GM12878 (cell line): ENCODE data around the gene CD99. TPM values are rescaled to one million over a fixed set of nuclear protein-coding genes. Genes with fewer than 3 reads are reported as not detected.

Experiments
- ATAC-seq: fragments of 200-7000 bp; cut with Tn5 transposase; 3 replicates; pipeline ENCODE4 v1.9.1; 2020; ENCODE audit warnings: mild to moderate bottlenecking, moderate library complexity
- BruUV-seq: library from RNA; stranded (reverse); fragments of 400-500 nt; replicated peaks from 2 replicates; lab custom pipeline; 2021; lab: Mats Ljungman, UMichigan
- CTCF ChIA-PET: fragments of 300-600 bp; sonication (Branson Sonifier 250); formaldehyde crosslinking; extraction: SDS; loops from one replicate; lab custom pipeline; 2021; ENCODE audit warnings: inconsistent platforms; lab: Yijun Ruan, JAX
- POLR2A ChIA-PET: fragments of 350-600 bp; formaldehyde crosslinking; extraction: SDS; loops from one replicate; lab custom pipeline; 2021; ENCODE audit warnings: inconsistent platforms; lab: Charles Lee
- RAD21 ChIA-PET: fragments of 300-600 bp; sonication (Branson Sonifier 250); formaldehyde crosslinking; loops from one replicate; lab custom pipeline; 2023; ENCODE audit warnings: antibody characterized with exemption; ENCODE audit not compliant: unreplicated experiment; lab: Charles Lee
- SMC1A ChIA-PET: fragments of 300-600 bp; sonication (Branson Sonifier 250); formaldehyde crosslinking; loops from one replicate; lab custom pipeline; 2023; ENCODE audit not compliant: unreplicated experiment, uncharacterized antibody; lab: Charles Lee
- DNase-seq: peaks from one replicate; pipeline ENCODE4 v3.0.0-alpha.2; 2011; ENCODE audit warnings: low read depth, low spot score
- FAIRE-seq: peaks from 3 replicates; lab custom pipeline; 2011; peaks lifted over from hg19 to GRCh38; lab: Jason Lieb, UNC
- H2AFZ ChIP-seq: 2 replicates; pipeline ENCODE4 v1.6.0; 2011; ENCODE audit warnings: low read depth, low read length, control low read depth; ENCODE audit not compliant: control insufficient read depth
- H3K27ac ChIP-seq: 2 replicates; pipeline ENCODE4 v1.5.1; 2011; ENCODE audit warnings: control low read depth; ENCODE audit not compliant: control insufficient read depth, insufficient read depth
- H3K27me3 ChIP-seq, 2 experiments: replicated peaks in 1 of 2; 2 replicates each; pipeline versions ENCODE4 v1.6.0 to v1.6.1; 2011; ENCODE audit warnings: low read length in 1 of 2; ENCODE audit not compliant: control insufficient read depth in 2 of 2, insufficient read depth in 2 of 2
- H3K36me3 ChIP-seq, 2 experiments: 2 replicates each; pipeline ENCODE4 v1.5.1; 2011; ENCODE audit warnings: low read length in 1 of 2; ENCODE audit not compliant: control insufficient read depth in 2 of 2, insufficient read depth in 2 of 2
- H3K4me1 ChIP-seq: 2 replicates; pipeline ENCODE4 v1.6.1; 2011; ENCODE audit warnings: mild to moderate bottlenecking, low read length, moderate library complexity, mixed read lengths; ENCODE audit not compliant: control insufficient read depth, insufficient read depth
- H3K4me2 ChIP-seq: 2 replicates; pipeline ENCODE4 v1.6.0; 2011; ENCODE audit warnings: control low read depth; ENCODE audit not compliant: control insufficient read depth, insufficient read depth
- H3K4me3 ChIP-seq: fragments of 200-600 bp; sonication (generic); 2 replicates; pipeline ENCODE4 v1.5.1; 2016
- H3K79me2 ChIP-seq: 2 replicates; pipeline ENCODE4 v1.6.0; 2011; ENCODE audit warnings: low read length; ENCODE audit not compliant: control insufficient read depth, insufficient read depth
- H3K9ac ChIP-seq: 2 replicates; pipeline ENCODE4 v1.8.0; 2011; ENCODE audit warnings: low read length, control low read depth, mixed read lengths; ENCODE audit not compliant: control insufficient read depth, insufficient read depth
- H3K9me3 ChIP-seq: replicated peaks from 3 replicates; pipeline ENCODE4 v1.5.1; 2011; ENCODE audit warnings: mild to moderate bottlenecking, low read length; ENCODE audit not compliant: control insufficient read depth, insufficient read depth
- H4K20me1 ChIP-seq: 2 replicates; pipeline ENCODE4 v1.6.0; 2011; ENCODE audit not compliant: control insufficient read depth, insufficient read depth
- CHD1 ChIP-seq: IDR thresholded peaks from 2 replicates; pipeline ENCODE4 v1.6.1; 2012; ENCODE audit warnings: low read depth, low read length, improper control_type of control experiment
- FOXK2 ChIP-seq: fragments of 450-650 bp; IDR thresholded peaks from 2 replicates; pipeline ENCODE4 v1.6.1; 2017; ENCODE audit warnings: mild to moderate bottlenecking, moderate library complexity
- MYB ChIP-seq: fragments of 150-350 bp; IDR thresholded peaks from 2 replicates; pipeline ENCODE4 v1.6.1; 2014; ENCODE audit warnings: mild to moderate bottlenecking, low read depth, low read length, borderline replicate concordance
- NR2C2 ChIP-seq: IDR thresholded peaks from 2 replicates; pipeline ENCODE4 v1.6.1; 2011; ENCODE audit warnings: borderline replicate concordance, low read depth; ENCODE audit not compliant: control insufficient read depth, insufficient read length
- NR2F1 ChIP-seq: fragments of 450-650 bp; conservative IDR thresholded peaks from 2 replicates; pipeline ENCODE4 v1.6.1; 2017; ENCODE audit warnings: mild to moderate bottlenecking
- RAD21 ChIP-seq: IDR thresholded peaks from 2 replicates; pipeline ENCODE4 v1.6.1; 2011; ENCODE audit warnings: mild to moderate bottlenecking, low read depth, low read length, moderate library complexity; ENCODE audit not compliant: insufficient read depth
- YBX1 ChIP-seq: fragments of 450-650 bp; IDR thresholded peaks from 2 replicates; pipeline ENCODE4 v1.6.1; 2016; ENCODE audit warnings: antibody characterized with exemption
- WGBS: methylation state at CpG from one replicate; pipeline ENCODE4 v1.1.6; 2016; ENCODE audit warnings: low lambda C conversion rate; ENCODE audit not compliant: insufficient replicate concordance, insufficient coverage; ENCODE audit errors: missing lambda C conversion rate; 5-methylcytosine and 5-hydroxymethylcytosine counted together
- in situ Hi-C: fragments of 300-500 bp; cut with MboI; formaldehyde crosslinking; loops from 9 replicates; pipeline ENCODE4 v1.14.3; 2018; ENCODE audit warnings: mixed read lengths
- intact Hi-C: fragments of 100-400 bp; cut with micrococcal nuclease; formaldehyde crosslinking; loops from one replicate; pipeline ENCODE4 v1.14.2; 2022; ENCODE audit not compliant: unreplicated experiment
- polyA plus RNA-seq, 11 experiments: library from polyadenylated mRNA; depleted of rRNA in 4 of 11; unstranded in 6 of 11; stranded (reverse) in 5 of 11; fragments of >200 nt; fragmentation: Nextera tagmentation in 4 of 11; fragmentation: Illumina TruSeq in 1 of 11; extraction: Ambion mirVana in 4 of 11; extraction: Trizol in 1 of 11; gene quantifications; 1 replicate in 1 of 11; 2 replicates in 10 of 11; pipeline versions ENCODE4 v1.2.1 to v1.2.3, GENCODE V29; 2011 to 2016; ENCODE audit warnings: inconsistent platforms in 2 of 11, missing spikeins in 2 of 11, low read depth in 1 of 11
- total RNA-seq, 4 experiments: library from RNA; depleted of rRNA in 3 of 4; stranded (reverse); fragments of >200 nt in 3 of 4; fragmentation: Illumina TruSeq in 1 of 4; extraction: Trizol in 1 of 4; gene quantifications; 2 replicates each; pipeline versions ENCODE4 v1.2.1 to v1.2.3, GENCODE V29; 2013 to 2021
- TF ChIP-seq, protein P1 (sequence below): fragments of 450-650 bp; IDR thresholded peaks from 2 replicates; pipeline ENCODE4 v1.6.1; 2018; ENCODE audit warnings: borderline replicate concordance, mild to moderate bottlenecking; ENCODE audit not compliant: partially characterized antibody

Gene CD99
- total and polyA plus RNA-seq, 10 of the 15 experiments (the other 5 are each of a cell fraction or from before 2014, with no cell fraction given): 24.8 to 242 (median 158) TPM

DNA sequence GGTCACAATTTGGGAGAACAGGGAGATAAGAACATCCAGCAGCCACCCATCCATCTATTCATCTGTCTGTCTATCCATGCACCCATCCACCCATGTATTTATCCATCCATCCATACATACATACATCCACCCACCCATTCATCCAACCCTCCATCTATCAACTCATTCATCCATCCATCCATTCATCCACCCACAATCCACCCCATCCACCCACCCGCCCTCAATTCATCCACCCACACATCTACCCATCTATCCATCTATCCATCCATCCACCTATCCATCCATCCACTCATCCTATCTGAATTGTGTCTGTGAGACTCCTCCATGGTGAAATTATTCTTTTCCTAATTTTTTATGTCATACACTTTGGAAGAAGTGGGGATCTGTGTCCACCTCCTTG is 6.8 kb upstream of the CD99 start:
- POLR2A ChIA-PET: no interaction called here
- no peak for DNase-seq
- BruUV-seq: no TSS peak
- TF ChIP-seq RAD21 (no peak), FOXK2 (no peak), YBX1 (no peak), NR2C2 (no peak), CHD1 (no peak), MYB (no peak), NR2F1 (no peak)
- TF ChIP-seq, protein P1, sequence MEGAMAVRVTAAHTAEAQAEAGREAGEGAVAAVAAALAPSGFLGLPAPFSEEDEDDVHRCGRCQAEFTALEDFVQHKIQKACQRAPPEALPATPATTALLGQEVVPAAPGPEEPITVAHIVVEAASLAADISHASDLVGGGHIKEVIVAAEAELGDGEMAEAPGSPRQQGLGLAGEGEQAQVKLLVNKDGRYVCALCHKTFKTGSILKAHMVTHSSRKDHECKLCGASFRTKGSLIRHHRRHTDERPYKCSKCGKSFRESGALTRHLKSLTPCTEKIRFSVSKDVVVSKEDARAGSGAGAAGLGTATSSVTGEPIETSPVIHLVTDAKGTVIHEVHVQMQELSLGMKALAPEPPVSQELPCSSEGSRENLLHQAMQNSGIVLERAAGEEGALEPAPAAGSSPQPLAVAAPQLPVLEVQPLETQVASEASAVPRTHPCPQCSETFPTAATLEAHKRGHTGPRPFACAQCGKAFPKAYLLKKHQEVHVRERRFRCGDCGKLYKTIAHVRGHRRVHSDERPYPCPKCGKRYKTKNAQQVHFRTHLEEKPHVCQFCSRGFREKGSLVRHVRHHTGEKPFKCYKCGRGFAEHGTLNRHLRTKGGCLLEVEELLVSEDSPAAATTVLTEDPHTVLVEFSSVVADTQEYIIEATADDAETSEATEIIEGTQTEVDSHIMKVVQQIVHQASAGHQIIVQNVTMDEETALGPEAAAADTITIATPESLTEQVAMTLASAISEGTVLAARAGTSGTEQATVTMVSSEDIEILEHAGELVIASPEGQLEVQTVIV: no peak
- Histone ChIP-seq H3K4me3 (no peak overlapping the region), H4K20me1 (no peaks in the 10 kb centered on the region), H3K9me3 (no peaks in the 10 kb centered on the region), H3K36me3 (no peaks in the 10 kb centered on the region), H3K27me3 (no peaks in the 10 kb centered on the region), H2AFZ (no peak overlapping the region), H3K9ac (no peak overlapping the region), H3K4me1 (no peaks in the 10 kb centered on the region), H3K4me2 (no peak overlapping the region), H3K27ac (no peak overlapping the region), H3K79me2 (no peaks in the 10 kb centered on the region)
- FAIRE-seq: no peak
- intact Hi-C loops (no loop called here), in situ Hi-C loops (no loop called here)
- SMC1A ChIA-PET: no interaction called here
- RAD21 ChIA-PET: no interaction called here
- no CpG with 5 or more reads among the region's 1 CpG for WGBS
- ATAC-seq: no peak
- CTCF ChIA-PET: no interaction called here
